IMR-90 (cell line): ENCODE data around the gene TTC5. TPM values are rescaled to one million over a fixed set of nuclear protein-coding genes. Genes with fewer than 3 reads are reported as not detected.

Experiments used
- ATAC-seq: fragments of 200-7000 bp; cut with Tn5 transposase; 2 replicates; pipeline ENCODE4 v1.9.1; 2020; ENCODE audit warnings: low read depth, mild to moderate bottlenecking, moderate library complexity
- BruUV-seq: library from RNA; stranded (reverse); fragments of 400-500 nt; replicated peaks from 2 replicates; lab custom pipeline; 2021; lab: Mats Ljungman, UMichigan
- CTCF ChIA-PET: fragments of 300-600 bp; formaldehyde crosslinking; extraction: SDS; loops from one replicate; lab custom pipeline; 2021; ENCODE audit warnings: antibody characterized with exemption; lab: Yijun Ruan, JAX
- POLR2A ChIA-PET: fragments of 300-600 bp; sonication (Branson Sonifier 250); formaldehyde crosslinking; loops from one replicate; lab custom pipeline; 2022; ENCODE audit warnings: antibody characterized with exemption; ENCODE audit not compliant: unreplicated experiment; lab: Charles Lee
- DNase-seq: peaks from one replicate; pipeline ENCODE4 v3.0.0; 2013
- H2AFZ ChIP-seq: replicated peaks from 2 replicates; pipeline ENCODE3; 2013; ENCODE audit warnings: low read length, mild to moderate bottlenecking; ENCODE audit not compliant: poor library complexity
- H2AK5ac ChIP-seq: 2 replicates; pipeline ENCODE4 v1.6.1; 2013; ENCODE audit warnings: low read depth, low read length, inconsistent platforms
- H2AK9ac ChIP-seq: replicated peaks from 2 replicates; pipeline ENCODE3; 2013; ENCODE audit warnings: mild to moderate bottlenecking, low read depth, low read length, moderate library complexity; ENCODE audit not compliant: poor library complexity
- H2BK120ac ChIP-seq: 2 replicates; pipeline ENCODE4 v1.6.1; 2013; ENCODE audit warnings: low read depth, low read length, inconsistent platforms
- H2BK15ac ChIP-seq: 3 replicates; pipeline ENCODE4 v1.6.1; 2013; ENCODE audit warnings: low read depth, low read length, inconsistent platforms
- H2BK20ac ChIP-seq: 2 replicates; pipeline ENCODE4 v1.6.1; 2013; ENCODE audit warnings: low read depth, mild to moderate bottlenecking, inconsistent platforms, low read length, moderate library complexity
- H2BK5ac ChIP-seq: 2 replicates; pipeline ENCODE4 v1.6.1; 2013; ENCODE audit warnings: mild to moderate bottlenecking, low read depth, low read length, inconsistent platforms; ENCODE audit not compliant: poor library complexity, severe bottlenecking
- H3K14ac ChIP-seq: replicated peaks from 2 replicates; pipeline ENCODE4 v1.6.1; 2013; ENCODE audit warnings: low read depth, low read length, inconsistent platforms
- H3K18ac ChIP-seq: 2 replicates; pipeline ENCODE4 v1.6.1; 2013; ENCODE audit warnings: low read depth, low read length, control low read depth
- H3K23ac ChIP-seq: 2 replicates; pipeline ENCODE4 v1.6.1; 2013; ENCODE audit warnings: low read depth, low read length, inconsistent platforms
- H3K27ac ChIP-seq: 2 replicates; pipeline ENCODE4 v1.5.1; 2013; ENCODE audit warnings: mild to moderate bottlenecking, control low read depth, low read length; ENCODE audit not compliant: insufficient read depth
- H3K27me3 ChIP-seq: 2 replicates; pipeline ENCODE4 v1.6.1; 2013; ENCODE audit warnings: low read length; ENCODE audit not compliant: control insufficient read depth, insufficient read depth
- H3K36me3 ChIP-seq: 2 replicates; pipeline ENCODE4 v1.6.1; 2013; ENCODE audit warnings: low read length, mixed read lengths; ENCODE audit not compliant: control insufficient read depth, insufficient read depth
- H3K4ac ChIP-seq: 2 replicates; pipeline ENCODE4 v1.6.1; 2013; ENCODE audit warnings: low read depth, low read length, inconsistent platforms
- H3K4me1 ChIP-seq: 2 replicates; pipeline ENCODE4 v1.6.1; 2013; ENCODE audit warnings: low read length, mixed read lengths; ENCODE audit not compliant: control insufficient read depth, insufficient read depth
- H3K4me2 ChIP-seq: 2 replicates; pipeline ENCODE4 v1.6.1; 2013; ENCODE audit warnings: low read depth, mild to moderate bottlenecking, control low read depth, low read length, moderate library complexity
- H3K4me3 ChIP-seq: 2 replicates; pipeline ENCODE4 v1.5.1; 2013; ENCODE audit warnings: low read depth, mild to moderate bottlenecking, control low read depth, low read length, moderate library complexity; ENCODE audit not compliant: insufficient read depth
- H3K56ac ChIP-seq: 2 replicates; pipeline ENCODE4 v1.6.1; 2013; ENCODE audit warnings: low read length, inconsistent platforms; ENCODE audit not compliant: insufficient read depth; ENCODE audit errors: extremely low read depth
- H3K79me1 ChIP-seq, 2 experiments: 2 replicates each; pipeline ENCODE4 v1.6.1; 2013; ENCODE audit warnings: low read length in 2 of 2, inconsistent platforms in 1 of 2, low read depth in 1 of 2
- H3K9ac ChIP-seq: 2 replicates; pipeline ENCODE4 v1.6.1; 2013; ENCODE audit warnings: low read depth, low read length, control low read depth
- H3K9me1 ChIP-seq: 2 replicates; pipeline ENCODE4 v1.6.1; 2013; ENCODE audit warnings: low read length, inconsistent platforms; ENCODE audit not compliant: insufficient read depth
- H3K9me3 ChIP-seq: 2 replicates; pipeline ENCODE4 v1.6.1; 2013; ENCODE audit warnings: low read length; ENCODE audit not compliant: control insufficient read depth, insufficient read depth
- H4K20me1 ChIP-seq: 2 replicates; pipeline ENCODE4 v1.6.1; 2013; ENCODE audit warnings: low read length, inconsistent platforms; ENCODE audit not compliant: insufficient read depth
- H4K5ac ChIP-seq: 2 replicates; pipeline ENCODE4 v1.6.1; 2013; ENCODE audit warnings: mild to moderate bottlenecking, low read depth, low read length, control low read depth
- H4K8ac ChIP-seq, 2 experiments: 2 replicates each; pipeline ENCODE4 v1.6.1; 2013; ENCODE audit warnings: low read depth in 2 of 2, low read length in 2 of 2, control low read depth in 1 of 2, inconsistent platforms in 1 of 2
- H4K91ac ChIP-seq: 2 replicates; pipeline ENCODE4 v1.6.1; 2013; ENCODE audit warnings: low read depth, low read length, inconsistent platforms; ENCODE audit not compliant: insufficient read depth
- ELK1 ChIP-seq: fragments of 150-350 bp; IDR thresholded peaks from 2 replicates; pipeline ENCODE4 v1.6.1; 2016; ENCODE audit warnings: low read depth, mild to moderate bottlenecking, low read length, moderate library complexity, borderline replicate concordance
- MXI1 ChIP-seq: IDR thresholded peaks from 2 replicates; pipeline ENCODE4 v1.6.1; 2012; ENCODE audit warnings: low read depth, mild to moderate bottlenecking, low read length, moderate library complexity, borderline replicate concordance
- USF2 ChIP-seq: fragments of 150-350 bp; IDR thresholded peaks from 2 replicates; pipeline ENCODE4 v1.6.1; 2017; ENCODE audit warnings: mild to moderate bottlenecking, antibody characterized with exemption, low read length, low read depth
- WGBS, 2 experiments: methylation state at CpG; one replicate each; pipeline versions ENCODE4 v1.1.5 to v1.1.7; 2013; ENCODE audit warnings: missing lambda C conversion rate in 2 of 2; ENCODE audit not compliant: insufficient read length in 1 of 2; ENCODE audit errors: extremely low coverage in 2 of 2; 5-methylcytosine and 5-hydroxymethylcytosine counted together
- dilution Hi-C: fragments of 300-500 bp; cut with HindIII; formaldehyde crosslinking; loops from one replicate; pipeline ENCODE4 v1.14.3; 2018; ENCODE audit warnings: low sequenced_read_pairs; ENCODE audit not compliant: unreplicated experiment
- in situ Hi-C: fragments of 300-500 bp; cut with MboI; formaldehyde crosslinking; loops from 3 replicates; pipeline ENCODE4 v1.14.3; 2019; ENCODE audit warnings: low sequenced_read_pairs, inconsistent platforms, mixed read lengths
- intact Hi-C: fragments of 100-400 bp; cut with micrococcal nuclease; formaldehyde crosslinking; loops from 2 replicates; pipeline ENCODE4 v1.10.0; 2022
- polyA plus RNA-seq, 3 experiments: library from polyadenylated mRNA; depleted of rRNA; stranded (reverse); fragments of >200 nt; gene quantifications; 2 replicates each; pipeline ENCODE4 v1.2.3, GENCODE V29; 2012; ENCODE audit warnings: low replicate concordance in 1 of 3
- total RNA-seq: library from RNA; depleted of rRNA; stranded (reverse); fragments of >200 nt; gene quantifications from 2 replicates; pipeline ENCODE4 v1.2.3, GENCODE V29; 2012

TTC5 gene
- total and polyA plus RNA-seq, 2 of the 4 experiments (the other 2 are of a cell fraction): 9.8 to 29.4 TPM

DNA sequence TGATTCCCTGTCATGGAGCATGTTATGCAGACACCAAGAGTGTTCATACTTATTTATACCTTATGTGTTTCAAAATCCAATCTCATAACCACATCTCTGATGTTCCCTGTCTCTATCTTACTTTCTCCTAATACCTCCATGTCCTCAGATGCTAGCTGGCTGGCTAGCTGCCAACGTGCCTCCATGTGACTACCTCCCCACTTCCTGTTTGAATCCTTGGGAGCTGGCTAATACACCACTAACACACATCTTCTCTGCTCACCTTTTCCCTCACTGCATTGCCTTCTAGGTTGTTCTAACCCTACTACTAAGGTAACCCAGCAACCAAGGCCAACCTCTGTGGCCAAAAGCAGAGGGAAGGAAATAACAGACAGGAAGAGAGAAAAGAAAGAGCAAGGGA lies 27.3 kb downstream of the TTC5 start:
- Histone ChIP-seq H3K27me3 (no peaks in the 10 kb centered on the region), H3K4ac (no peak overlapping the region), H2BK120ac (no peak overlapping the region), H2BK5ac (no peak overlapping the region), H3K4me3 (no peak overlapping the region), H3K27ac (no peak overlapping the region), H4K5ac (no peak overlapping the region), H3K23ac (no peak overlapping the region), H3K79me1 (no peaks in the 10 kb centered on the region), H3K56ac (no peak overlapping the region), H3K9me1 (no peaks in the 10 kb centered on the region), H3K9ac (no peak overlapping the region), H3K4me1 (no peaks in the 10 kb centered on the region), H3K4me2 (no peak overlapping the region), H3K36me3 (peaks cover 5% of the 10 kb centered on the region), H4K20me1 (no peaks in the 10 kb centered on the region), H2AFZ (no peak overlapping the region), H4K91ac (no peak overlapping the region), H3K14ac (no peak overlapping the region), H2BK15ac (no peak overlapping the region), H3K9me3 (peaks cover 3% of the 10 kb centered on the region; the same call in 1 of the 2 replicates), H2AK9ac (no peak overlapping the region), H4K8ac (no peak overlapping the region), H2BK20ac (no peak overlapping the region), H2AK5ac (no peak overlapping the region), H3K18ac (no peak overlapping the region)
- no CpG with 5 or more reads among the region's 1 CpG for whole genome bisulfite sequencing, 2 experiments
- ChIA-PET POLR2A (no interaction called here), CTCF (interaction anchor here (0.7 kb wide), 1 partner anchor 310 kb away, joined by 5 read pairs; no protein-coding TSS in a partner anchor)
- no peak for ATAC-seq
- dilution Hi-C loops (no loop called here), in situ Hi-C loops (no loop called here), intact Hi-C loops (no loop called here)
- DNase-seq: peak; percentile 23
- no TSS peak for BruUV-seq
- TF ChIP-seq ELK1 (no peak), USF2 (peak; percentile 42; the same call in 1 of the 2 replicates), MXI1 (no peak)
